Panc1 (cell line): Measurements from ENCODE around the gene MAPK13.

Experiments used
- POLR2AphosphoS5 ChIP-seq: IDR thresholded peaks from 2 replicates; pipeline ENCODE4 v1.6.1; 2012; ENCODE audit warnings: mild to moderate bottlenecking, low read depth, low read length, moderate library complexity
- TF ChIP-seq, protein P1 (sequence below): fragments of 450-650 bp; IDR thresholded peaks from 2 replicates; pipeline ENCODE4 v1.5.1; 2017; ENCODE audit warnings: mild to moderate bottlenecking
- TF ChIP-seq, protein P2 (sequence below), 2 experiments: IDR thresholded peaks; 2 replicates each; pipeline ENCODE4 v1.6.1; 2011 to 2012; ENCODE audit warnings: low read depth in 2 of 2, control low read depth in 1 of 2, low read length in 1 of 2, mild to moderate bottlenecking in 1 of 2, moderate library complexity in 1 of 2; ENCODE audit not compliant: insufficient read depth in 1 of 2

DNA sequence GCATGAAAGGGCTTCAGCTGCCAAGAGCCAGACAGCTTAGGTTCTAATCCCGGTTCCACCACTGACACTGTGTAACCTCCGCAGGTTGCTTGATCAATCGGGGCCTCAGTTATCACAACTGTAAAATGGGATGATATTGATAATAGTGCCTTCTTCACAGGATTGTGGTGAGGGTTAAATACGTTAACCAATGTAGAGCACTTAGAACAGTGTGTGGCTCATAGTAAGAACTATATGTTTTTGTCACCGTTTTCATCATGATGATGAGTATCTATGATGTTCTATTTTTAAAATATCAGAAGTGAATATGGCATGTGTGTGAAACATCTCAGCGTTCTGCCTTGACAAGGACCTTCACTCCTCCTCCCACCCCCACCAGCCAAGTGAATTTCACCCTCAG lies 10.3 kb upstream of the MAPK13 start:
- TF ChIP-seq, protein P1, sequence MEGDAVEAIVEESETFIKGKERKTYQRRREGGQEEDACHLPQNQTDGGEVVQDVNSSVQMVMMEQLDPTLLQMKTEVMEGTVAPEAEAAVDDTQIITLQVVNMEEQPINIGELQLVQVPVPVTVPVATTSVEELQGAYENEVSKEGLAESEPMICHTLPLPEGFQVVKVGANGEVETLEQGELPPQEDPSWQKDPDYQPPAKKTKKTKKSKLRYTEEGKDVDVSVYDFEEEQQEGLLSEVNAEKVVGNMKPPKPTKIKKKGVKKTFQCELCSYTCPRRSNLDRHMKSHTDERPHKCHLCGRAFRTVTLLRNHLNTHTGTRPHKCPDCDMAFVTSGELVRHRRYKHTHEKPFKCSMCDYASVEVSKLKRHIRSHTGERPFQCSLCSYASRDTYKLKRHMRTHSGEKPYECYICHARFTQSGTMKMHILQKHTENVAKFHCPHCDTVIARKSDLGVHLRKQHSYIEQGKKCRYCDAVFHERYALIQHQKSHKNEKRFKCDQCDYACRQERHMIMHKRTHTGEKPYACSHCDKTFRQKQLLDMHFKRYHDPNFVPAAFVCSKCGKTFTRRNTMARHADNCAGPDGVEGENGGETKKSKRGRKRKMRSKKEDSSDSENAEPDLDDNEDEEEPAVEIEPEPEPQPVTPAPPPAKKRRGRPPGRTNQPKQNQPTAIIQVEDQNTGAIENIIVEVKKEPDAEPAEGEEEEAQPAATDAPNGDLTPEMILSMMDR, result no peak
- TF ChIP-seq POLR2AphosphoS5, result no peak
- TF ChIP-seq, protein P2, sequence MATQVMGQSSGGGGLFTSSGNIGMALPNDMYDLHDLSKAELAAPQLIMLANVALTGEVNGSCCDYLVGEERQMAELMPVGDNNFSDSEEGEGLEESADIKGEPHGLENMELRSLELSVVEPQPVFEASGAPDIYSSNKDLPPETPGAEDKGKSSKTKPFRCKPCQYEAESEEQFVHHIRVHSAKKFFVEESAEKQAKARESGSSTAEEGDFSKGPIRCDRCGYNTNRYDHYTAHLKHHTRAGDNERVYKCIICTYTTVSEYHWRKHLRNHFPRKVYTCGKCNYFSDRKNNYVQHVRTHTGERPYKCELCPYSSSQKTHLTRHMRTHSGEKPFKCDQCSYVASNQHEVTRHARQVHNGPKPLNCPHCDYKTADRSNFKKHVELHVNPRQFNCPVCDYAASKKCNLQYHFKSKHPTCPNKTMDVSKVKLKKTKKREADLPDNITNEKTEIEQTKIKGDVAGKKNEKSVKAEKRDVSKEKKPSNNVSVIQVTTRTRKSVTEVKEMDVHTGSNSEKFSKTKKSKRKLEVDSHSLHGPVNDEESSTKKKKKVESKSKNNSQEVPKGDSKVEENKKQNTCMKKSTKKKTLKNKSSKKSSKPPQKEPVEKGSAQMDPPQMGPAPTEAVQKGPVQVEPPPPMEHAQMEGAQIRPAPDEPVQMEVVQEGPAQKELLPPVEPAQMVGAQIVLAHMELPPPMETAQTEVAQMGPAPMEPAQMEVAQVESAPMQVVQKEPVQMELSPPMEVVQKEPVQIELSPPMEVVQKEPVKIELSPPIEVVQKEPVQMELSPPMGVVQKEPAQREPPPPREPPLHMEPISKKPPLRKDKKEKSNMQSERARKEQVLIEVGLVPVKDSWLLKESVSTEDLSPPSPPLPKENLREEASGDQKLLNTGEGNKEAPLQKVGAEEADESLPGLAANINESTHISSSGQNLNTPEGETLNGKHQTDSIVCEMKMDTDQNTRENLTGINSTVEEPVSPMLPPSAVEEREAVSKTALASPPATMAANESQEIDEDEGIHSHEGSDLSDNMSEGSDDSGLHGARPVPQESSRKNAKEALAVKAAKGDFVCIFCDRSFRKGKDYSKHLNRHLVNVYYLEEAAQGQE (IDR thresholded peaks at IDR 0.05; ENCODE audit: insufficient read depth in 1 of 2, low read depth in 2 of 2, low read length in 1 of 2), result no peak
